CD4-positive, alpha-beta T cell treated with Interleukin-4 for 4 hours (primary cell): ENCODE measurements around the gene KRTAP12-2.
"Not testable (repeated sequence)": the region's sequence is repeated elsewhere in the genome, so short reads cannot be mapped to it uniquely, and the experiment has no call there.

ENCODE experiments used
- DNase-seq: peaks from one replicate; pipeline ENCODE4 v3.0.0-alpha.2; 2020

The KRTAP12-2 gene

DNA sequence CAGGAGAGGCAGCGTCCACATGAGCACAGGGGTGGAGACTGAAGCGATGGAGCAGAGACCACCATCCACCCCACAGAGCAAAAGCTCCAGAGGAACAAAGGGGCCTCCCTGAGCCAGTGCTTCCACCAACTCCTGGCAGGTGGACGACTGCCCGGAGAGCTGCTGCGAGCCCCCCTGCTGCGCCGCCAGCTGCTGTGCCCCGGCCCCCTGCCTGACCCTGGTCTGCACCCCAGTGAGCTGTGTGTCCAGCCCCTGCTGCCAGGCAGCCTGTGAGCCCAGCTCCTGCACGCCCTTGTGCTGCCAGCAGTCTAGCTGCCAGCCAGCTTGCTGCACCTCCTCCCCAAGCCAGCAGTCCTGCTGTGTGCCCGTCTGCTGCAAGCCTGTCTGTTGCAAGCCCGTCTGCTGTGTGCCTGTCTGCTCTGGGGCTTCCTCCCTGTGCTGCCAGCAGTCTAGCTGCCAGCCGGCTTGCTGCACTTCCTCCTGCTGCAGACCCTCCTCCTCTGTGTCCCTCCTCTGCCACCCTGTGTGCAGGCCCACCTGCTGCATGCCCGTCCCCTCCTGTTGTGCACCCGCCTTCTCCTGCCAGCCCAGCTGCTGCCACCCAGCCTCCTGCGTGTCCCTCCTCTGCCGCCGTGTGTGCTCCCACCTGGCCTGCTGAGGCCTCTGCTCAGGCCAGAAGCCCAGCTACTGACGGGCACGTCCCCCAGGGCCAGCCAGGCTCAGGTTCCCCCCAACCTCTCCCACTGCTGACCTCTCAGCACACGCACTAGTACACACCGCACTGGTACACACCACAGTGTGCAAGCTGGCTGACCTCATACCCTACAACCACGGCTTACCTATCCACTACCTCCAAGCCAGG lies 35.6 kb upstream of the KRTAP12-2 start:
- DNase-seq = no peak

DNA sequence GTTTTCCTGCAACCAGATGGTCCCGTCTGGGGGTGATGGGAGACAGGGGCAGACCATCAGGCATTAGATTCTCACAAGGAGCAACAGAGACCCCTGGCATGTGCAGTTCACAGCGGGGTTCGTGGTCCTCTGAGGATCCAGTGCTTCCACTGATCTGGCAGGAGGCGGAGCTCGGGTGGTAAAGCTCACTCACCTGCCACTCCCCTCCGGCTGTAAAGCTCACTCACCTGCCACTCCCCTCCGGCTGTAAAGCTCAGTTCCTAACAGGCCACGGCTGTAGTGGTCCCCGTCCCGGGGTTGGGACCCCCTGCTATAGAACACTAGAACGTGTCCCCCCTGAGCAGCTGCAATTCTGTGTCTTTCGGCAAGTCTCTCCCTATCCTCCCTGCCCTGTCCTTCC lies 34.8 kb upstream of the KRTAP12-2 start:
- DNase-seq = no peak

DNA sequence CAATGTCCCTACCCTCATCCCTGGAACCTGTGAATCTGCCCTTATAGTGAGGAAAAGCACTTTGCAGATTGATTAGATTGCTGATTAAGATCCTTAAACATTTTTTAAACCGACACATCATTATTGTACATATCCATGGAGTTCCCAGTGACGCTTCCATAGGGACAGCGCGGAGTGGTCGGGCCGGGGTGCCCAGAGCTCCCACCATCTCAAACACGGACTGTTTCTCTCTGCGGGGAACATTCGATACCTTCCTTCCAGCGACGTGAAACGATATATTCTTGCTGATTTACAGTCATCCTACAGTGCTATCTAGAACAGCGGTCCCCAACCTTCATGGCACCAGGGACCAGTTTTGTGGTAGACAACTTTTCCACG lies 34.3 kb upstream of the KRTAP12-2 start:
- no peak for DNase-seq

DNA sequence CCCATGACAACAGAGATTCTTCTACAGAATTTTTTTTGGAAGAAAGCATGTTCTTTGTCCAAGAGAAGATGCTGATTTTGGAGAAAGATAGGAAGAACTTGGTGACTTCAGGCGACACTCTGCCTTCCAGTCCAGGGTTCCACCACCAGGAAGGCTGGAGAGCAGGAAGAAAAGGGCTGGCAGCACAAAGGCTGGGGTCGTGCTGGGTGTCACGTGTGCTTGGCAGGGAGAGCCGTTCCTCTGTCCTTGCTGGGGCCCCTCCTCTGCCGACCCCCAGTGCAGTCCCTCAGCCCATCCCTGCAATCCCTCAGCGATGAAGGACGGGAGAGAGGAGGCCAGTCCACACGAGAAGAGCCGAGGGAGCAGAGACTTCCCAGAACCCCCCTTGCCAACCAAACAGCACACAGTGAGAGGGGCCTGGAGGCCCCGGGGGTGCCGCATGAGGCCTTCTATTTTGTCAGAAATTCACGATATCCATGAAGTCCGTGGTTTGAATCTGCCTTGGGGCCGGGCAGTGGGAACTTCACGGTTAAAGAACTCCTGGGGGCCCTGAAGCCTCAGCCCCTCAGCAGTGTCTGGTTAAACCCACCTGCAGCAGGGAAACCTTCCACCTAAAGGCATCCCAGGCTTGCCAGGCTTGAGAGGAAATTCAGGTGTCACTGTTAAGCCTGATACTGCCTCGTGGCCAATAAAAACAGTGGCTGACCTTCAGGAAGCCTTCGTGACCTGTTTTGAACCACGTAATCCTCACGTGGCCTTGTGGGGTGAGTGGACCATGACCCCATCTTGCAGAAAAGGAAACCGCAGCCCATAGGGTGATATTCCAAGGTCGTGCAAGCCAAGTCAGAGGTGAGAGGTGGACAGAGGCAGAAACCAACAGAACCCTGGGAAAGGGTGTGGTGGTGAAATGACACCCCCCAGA lies 33.6 kb upstream of the KRTAP12-2 start:
- no peak for DNase-seq

DNA sequence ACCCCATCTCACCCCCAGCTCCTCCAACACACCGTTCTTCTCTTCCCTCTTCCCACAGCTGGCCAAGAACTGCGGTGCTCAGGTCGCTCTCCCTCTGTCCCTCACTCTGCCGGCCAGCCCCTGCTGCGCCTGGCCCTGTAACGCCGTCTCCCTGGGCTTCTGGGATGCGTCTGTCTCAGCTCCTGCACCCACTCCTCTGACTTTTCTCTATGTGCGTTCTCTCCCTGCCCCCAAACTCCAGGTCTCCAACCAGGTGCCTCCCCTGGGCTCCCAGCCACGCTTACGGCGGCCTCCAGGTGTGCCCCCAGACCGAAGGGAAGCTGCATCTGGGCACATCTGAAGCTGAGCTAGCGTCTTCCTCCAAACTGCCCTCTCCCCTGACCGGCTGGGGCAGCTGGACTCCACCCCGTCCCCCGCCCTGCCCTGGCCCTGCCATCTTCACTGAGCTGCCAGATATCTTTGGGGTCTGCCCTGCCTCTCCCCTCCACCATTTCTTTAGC lies 32.8 kb upstream of the KRTAP12-2 start:
- DNase-seq = no peak

DNA sequence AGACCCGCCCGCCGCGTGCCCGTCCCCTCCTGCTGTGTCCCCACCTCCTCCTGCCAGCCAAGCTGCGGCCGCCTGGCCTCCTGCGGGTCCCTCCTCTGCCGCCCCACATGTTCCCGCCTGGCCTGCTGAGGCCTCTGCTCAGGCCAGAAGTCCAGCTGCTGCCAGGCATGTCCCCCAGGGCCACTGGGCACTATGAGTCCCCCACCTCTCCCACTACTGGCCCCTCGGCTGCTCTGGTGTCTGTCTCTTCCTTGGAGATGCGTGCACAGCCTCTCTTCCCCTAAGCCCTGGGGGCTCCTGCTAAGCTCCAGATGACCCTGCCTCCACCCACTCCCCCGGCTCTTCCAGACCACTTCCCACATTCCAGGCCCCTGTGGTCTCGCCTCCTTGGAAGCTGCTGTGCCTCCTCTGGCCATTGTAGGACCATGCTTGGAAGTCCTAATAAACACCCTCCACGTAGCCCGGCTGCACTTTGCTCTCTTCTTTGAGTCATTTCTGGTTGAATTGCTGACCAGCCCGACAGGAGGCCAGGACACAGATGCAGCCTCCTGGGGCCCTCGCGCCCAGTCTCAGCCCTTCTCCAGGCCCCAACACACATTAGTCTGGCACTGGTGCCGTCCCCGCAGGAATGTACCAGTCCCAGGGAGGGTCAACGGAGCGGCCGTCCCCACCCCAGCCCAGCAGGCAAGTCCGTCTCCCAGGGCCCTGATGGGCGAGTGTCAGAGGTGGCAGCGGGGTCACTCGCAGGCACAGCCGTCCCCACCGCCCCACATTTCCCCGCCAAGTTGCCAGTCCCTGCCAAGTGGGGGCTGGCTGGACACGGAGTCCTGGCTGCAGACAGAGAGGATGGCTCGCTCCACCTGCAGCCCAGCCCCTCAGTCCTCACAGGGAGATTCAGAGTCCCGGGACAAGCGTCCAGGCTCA lies 31.3 kb upstream of the KRTAP12-2 start:
- no peak for DNase-seq

DNA sequence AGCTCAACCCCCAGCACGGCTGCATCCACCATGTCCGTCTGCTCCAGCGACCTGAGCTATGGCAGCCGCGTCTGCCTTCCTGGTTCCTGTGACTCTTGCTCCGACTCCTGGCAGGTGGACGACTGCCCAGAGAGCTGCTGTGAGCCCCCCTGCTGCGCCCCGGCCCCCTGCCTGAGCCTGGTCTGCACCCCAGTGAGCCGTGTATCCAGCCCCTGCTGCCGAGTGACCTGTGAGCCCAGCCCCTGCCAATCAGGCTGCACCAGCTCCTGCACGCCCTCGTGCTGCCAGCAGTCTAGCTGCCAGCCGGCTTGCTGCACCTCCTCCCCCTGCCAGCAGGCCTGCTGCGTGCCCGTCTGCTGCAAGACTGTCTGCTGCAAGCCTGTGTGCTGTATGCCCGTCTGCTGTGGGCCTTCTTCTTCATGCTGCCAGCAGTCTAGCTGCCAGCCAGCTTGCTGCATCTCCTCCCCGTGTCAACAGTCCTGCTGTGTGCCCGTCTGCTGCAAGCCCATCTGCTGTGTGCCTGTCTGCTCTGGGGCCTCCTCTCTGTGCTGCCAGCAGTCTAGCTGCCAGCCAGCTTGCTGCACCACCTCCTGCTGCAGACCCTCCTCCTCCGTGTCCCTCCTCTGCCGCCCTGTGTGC lies 30.6 kb upstream of the KRTAP12-2 start, which contains the start of gene KRTAP10-12:
Gene KRTAP10-12, plus strand, starts transcription at position 1 of the 639 bp plus-strand sequence. Its CDS starts 30 bp downstream, at position 31.
- not testable (repeated sequence) for DNase-seq

DNA sequence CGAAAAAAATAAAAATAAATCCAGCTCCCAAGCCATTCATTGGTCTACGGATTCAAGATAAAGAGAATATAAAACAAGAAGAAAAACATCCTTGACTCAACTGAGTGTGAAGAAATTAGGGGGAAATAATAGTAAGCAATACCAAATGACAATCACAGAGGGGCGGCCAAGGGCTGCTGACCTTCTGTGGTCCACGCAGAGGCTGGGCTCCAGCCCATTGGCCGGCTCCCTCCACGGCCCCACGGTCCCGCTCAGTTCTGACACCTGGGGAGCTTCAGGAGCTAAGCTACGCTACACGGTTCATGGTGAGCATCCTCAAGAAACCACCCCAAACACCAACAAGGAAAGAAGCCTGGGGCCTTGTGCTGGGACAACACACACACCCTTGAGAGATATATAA lies 29.8 kb upstream of the KRTAP12-2 start:
- DNase-seq = no peak

DNA sequence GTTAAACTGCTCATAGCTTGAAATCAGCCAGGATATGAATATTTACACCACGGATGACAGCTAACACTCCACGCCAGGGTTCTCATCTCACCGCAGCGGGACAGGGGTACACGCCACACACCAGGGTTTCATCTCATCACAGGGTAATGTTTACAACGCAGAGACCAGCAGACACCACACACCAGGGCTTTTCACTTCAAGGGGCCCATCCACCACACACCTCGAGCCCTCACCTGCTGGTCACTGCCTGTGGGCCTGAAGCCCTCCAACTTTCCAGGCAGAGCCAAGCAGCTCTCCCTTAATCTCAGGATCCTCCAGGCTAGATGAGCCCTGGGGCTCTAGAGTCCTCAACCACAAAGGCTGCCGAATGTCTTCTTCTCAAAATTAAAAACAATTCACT lies 28.9 kb upstream of the KRTAP12-2 start:
- DNase-seq = no peak

DNA sequence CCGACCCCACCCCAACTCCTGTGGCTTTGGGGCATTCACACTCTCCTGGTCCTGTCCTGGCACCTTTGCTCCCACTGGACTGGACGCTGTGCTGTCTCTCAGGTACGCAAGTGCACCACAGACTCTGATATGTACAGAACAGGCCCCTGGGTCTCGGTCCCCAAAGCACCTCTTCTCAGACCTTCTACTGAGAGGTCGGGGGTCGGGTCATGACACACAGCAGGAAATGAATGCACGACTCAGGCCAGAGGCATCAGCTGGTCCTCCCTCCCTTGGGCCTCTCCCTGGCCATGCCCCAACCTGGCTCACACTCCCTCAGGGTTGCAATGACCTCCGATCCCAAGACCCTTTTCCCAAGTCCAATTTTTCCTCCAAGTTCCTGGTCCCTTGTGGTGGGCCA lies 28.5 kb upstream of the KRTAP12-2 start:
- no peak for DNase-seq

DNA sequence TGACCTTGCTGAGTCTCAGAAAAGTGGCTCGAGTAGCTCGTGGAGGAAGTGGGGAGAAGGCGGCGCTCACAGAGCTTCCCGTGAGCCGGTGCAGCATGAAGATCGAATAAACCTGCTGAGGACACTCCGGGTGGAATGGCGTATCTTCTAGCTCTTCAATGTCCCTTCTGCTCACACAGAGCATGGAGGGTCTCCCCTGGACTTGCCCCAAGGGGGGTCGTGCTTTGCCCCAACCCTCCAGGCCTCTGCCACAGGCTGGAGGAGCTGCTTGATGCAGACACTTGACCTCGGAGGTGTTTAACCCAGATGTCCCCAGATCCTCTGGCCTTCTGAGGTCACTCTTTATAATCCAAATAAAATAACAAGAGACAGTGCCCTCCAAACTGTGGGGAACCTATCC lies 28.0 kb upstream of the KRTAP12-2 start:
- no peak for DNase-seq

DNA sequence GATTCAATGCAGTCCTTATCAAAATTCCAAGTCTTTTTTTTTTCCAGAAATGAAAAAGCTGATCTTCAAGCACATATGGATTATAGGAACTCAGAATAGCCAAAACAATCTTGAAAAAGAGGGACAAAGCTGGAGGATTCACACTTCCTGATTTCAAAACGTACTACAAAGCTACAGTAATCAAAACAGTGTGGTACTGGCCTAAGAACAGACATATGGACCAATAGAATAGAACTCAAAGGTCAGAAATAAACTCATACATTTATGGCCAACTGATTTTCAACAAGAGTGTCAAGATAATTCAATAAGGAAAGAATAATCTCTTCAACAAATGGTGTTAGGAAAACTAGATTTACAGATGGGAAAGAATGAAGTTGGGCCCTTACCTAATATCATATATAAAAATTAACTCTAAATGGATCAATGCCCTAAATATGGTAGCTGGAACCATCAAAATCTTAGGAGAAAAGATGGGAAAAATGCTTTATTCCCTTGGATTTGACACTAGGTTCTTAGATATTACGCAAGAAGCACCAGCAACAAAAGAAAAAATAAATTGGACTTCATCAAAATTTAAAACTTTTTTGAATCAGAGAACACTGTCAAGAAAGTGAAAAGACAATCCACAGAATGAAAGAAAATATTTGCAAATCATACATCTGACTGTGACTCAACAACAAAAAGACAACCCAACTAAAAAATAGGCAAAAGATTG lies 26.2 kb upstream of the KRTAP12-2 start:
- no peak for DNase-seq

DNA sequence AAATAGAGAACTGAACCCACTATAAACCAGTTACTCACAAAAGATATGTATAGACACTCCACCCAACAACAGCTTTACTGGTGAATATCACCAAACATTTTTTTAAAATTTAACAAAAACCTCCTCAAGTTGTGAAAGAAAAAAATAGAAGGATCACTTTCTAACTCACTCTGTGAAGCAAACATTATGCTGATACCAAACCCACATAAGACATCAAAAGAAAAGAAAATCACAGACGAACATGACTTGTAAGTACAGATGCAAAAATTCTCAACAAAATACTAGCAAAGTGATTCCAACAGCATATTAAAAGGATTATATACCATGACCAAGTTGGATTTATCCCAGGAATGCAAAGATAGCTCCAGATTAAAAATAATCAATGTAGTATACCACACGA lies 25.0 kb upstream of the KRTAP12-2 start:
- no peak for DNase-seq

DNA sequence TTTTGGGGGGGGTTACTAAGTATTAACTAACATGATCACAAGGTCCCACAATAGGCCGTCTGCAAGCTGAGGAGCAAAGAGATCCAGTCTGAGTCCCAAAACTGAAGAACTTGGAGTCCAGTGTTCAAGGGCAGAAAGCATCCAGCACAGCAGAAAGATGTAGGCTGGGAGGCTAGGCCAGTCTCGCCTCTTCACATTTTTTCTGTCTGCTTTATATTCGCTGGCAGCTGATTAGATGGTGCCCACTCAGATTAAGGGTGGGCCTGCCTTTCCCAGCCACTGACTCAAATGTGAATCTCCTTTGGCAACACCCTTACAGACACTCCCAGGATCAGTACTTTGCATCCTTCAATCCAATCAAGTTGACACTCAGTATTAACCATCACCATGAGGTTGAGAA lies 23.0 kb upstream of the KRTAP12-2 start:
- not testable (repeated sequence) for DNase-seq

DNA sequence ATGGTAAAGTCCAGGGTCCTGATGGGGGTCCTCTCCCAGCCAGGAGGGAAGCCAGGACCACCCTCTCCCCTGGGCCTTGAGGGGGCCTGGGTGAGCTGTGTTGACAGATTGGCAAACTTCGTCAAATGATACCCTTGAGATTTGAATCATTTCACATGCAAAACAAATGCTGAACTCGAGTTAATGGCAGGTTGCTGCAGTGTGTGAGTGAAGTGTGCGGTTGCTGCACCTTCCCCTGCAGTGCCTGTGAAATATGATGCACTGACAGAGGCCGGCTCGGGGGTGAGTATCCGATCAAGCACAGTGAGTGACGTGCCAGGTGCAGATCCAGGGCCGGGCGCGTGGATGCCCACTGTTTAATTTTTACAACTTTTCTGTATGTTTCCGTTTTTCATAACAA lies 20.9 kb upstream of the KRTAP12-2 start:
- no peak for DNase-seq

DNA sequence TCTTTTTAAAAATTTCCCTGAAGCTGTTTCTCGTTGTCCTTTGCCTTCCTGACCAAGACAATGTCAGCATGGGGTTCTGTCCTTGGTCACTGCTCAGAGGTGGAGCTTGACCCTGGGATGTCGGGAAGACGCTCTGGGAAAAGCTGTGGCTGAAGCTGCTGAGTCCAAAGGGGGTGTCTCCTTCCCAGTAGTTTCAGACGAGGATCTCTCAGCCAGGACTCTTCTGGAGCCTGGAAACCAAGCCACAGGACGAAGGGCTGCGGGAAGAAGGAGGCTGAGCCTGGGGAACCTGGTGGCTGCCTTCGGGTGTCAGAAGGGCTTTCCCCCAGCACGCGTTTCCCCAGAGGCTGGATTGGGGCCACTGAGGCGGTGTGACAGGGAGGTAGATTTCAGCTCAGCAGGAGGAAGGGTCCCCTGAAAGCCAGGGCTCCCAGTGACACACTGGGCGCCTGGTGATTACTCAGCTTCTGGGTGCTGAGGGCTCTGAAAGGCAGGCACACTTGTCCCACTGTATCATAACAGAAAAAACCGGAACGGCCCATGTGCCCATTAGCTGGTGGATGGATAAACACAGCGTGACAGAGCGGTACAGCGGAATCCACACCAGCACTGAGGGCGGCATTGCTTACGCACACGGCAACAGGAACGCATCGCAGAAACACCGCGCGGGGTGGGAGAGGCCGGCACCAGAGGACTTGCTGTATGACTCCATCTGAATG lies 20.3 kb upstream of the KRTAP12-2 start:
- no peak for DNase-seq

DNA sequence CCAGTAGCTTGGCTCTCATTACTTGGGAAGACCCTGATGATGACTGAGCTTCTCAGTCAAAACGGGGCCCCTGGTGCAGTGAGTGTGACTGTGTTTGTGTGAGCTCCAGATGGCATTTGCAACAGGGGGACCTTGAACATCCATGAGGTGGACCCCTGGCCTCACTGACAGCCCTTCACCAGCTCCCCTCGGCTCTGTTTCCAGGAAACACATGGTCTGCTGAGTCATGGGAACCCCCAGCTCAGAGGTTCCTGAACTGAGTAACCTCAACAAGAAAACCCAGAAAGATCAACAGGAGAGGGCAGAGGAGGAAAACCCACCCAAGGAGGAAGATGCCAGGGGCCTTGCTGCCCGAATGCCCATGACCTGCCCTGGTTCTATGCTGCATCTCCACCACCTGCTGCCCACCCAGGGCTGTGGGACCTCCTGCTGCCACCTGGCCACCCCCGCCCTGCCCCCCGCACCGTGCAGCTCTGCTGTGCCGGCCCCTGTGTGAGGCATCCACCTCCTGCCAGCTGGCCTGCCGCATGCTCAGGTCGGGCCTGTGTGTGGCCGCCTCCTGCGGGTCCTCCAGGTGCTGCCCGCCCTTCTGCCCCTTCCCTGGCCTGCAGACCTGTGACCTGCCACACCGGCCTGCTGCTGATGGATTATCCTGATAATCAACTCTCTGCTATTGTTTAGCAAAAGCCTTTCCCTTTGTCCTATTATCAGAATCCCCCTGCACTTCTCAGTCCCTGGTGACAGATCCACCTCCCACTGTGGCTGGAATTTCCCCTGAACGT lies 19.5 kb upstream of the KRTAP12-2 start:
- DNase-seq = no peak

DNA sequence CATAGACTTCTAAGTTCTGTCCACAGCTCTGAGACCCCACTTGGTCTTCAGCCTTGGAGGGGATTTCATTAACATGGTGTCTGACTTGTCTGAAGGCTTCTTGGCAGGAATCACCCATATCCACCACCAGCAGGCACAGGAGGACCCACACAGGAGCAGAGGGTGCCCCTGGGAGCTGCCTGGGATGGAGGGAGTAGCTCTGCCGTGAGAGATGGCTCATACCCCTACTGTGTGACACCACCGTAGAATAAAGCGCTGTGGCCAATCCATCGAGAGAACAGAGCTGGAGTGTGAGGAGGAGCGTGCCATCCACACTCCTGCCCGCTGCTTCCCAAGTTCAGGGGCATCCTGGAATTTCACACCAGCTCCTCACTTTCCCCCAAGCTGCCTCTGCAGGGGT lies 18.3 kb upstream of the KRTAP12-2 start:
- not testable (repeated sequence) for DNase-seq

DNA sequence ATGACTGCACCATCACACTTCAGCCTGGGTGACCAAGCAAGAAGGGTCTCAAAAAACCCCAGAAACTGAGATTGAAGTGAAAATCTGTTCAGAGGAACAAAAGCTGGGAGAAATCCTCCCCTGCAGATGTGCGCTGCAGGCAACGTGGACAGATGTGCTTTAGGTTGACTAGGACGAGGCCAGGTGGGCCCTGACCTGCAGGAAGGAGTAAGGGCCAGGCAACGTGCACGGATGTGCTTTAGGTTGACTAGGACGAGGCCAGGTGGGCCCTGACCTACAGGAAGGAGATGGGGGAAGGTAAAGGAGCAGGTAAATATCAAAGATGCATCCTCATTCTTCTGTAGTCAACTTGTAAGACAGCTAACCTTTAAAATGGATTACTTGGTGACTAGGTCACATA lies 17.8 kb upstream of the KRTAP12-2 start:
- no peak for DNase-seq

DNA sequence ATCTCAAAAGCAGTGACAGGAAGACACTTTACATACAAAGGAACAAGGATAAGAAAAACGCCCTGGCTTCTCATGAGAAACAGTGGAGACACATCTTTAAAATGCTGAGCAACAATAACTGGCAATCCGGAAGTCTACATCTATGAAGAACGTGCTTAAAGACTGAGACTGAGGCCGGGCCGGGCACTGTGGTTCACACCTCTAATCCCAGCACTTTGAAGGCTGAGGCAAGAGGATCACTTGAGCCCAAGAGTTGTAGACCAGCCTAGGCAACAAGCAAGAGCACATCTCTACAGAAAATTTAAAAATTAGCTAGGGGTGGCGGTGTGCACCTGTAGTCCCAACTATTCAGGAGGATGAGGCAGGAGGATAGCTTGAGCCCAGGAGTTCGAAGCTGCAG lies 17.4 kb upstream of the KRTAP12-2 start:
- no peak for DNase-seq
